Adrenal gland (tissue), 5 donors: ENCODE measurements around the gene BABAM2.

Experiments
- CTCF ChIP-seq, 6 experiments: fragments of 450-650 bp in 4 of 6; fragments of 200-600 bp in 2 of 6; sonication (generic) in 1 of 6; IDR thresholded peaks; 1 replicate in 5 of 6; 2 replicates in 1 of 6; pipeline versions ENCODE4 v1.5.1 to v1.8.0; 2016 to 2021; ENCODE audit warnings: antibody characterized with exemption in 6 of 6, mild to moderate bottlenecking in 2 of 6, moderate library complexity in 1 of 6
- POLR2A ChIP-seq, 2 donors: fragments of 450-650 bp; IDR thresholded peaks; one replicate each; pipeline ENCODE4 v1.6.1; 2017; ENCODE audit warnings: antibody characterized with exemption in 2 of 2, mild to moderate bottlenecking in 2 of 2, moderate library complexity in 1 of 2
- donor health status: DM: no; HTN: no; CAD: no.

GRCh38 chr2:27954771-27955383 is 64.3 kb downstream of the BABAM2 start:
- peak in 5 of 6 experiments; percentile 36 to 50 (median 42) for TF ChIP-seq CTCF (IDR thresholded peaks at IDR 0.05)
- TF ChIP-seq POLR2A (IDR thresholded peaks at IDR 0.05): peak in 1 of 2 donors; percentile 44
